Trophoblast cell (in vitro differentiated cells and primary cell): ENCODE results near the gene SEC31B.

Source experiments
- DNase-seq, 2 donors: peaks; one replicate each; pipeline ENCODE4 v3.0.0-alpha.2; 2016
- H2AFZ ChIP-seq: 2 replicates; pipeline ENCODE4 v1.6.1; 2013; ENCODE audit warnings: low read length, moderate library complexity, mild to moderate bottlenecking; ENCODE audit not compliant: insufficient read depth, poor library complexity
- H2AK5ac ChIP-seq: 2 replicates; pipeline ENCODE4 v1.6.1; 2013; ENCODE audit warnings: mild to moderate bottlenecking, low read length
- H2BK120ac ChIP-seq: 2 replicates; pipeline ENCODE4 v1.6.1; 2013; ENCODE audit warnings: low read length, mild to moderate bottlenecking, moderate library complexity; ENCODE audit not compliant: insufficient read depth, poor library complexity
- H2BK12ac ChIP-seq: 2 replicates; pipeline ENCODE4 v1.6.1; 2013; ENCODE audit warnings: mild to moderate bottlenecking, low read length, moderate library complexity
- H2BK5ac ChIP-seq: 2 replicates; pipeline ENCODE4 v1.6.1; 2013; ENCODE audit warnings: low read length, low read depth, moderate library complexity, mild to moderate bottlenecking; ENCODE audit not compliant: poor library complexity
- H3K14ac ChIP-seq: 2 replicates; pipeline ENCODE4 v1.6.1; 2013; ENCODE audit warnings: mild to moderate bottlenecking, low read length
- H3K18ac ChIP-seq: 2 replicates; pipeline ENCODE4 v1.6.1; 2013; ENCODE audit warnings: mild to moderate bottlenecking, low read length
- H3K23ac ChIP-seq: 2 replicates; pipeline ENCODE4 v1.6.1; 2013; ENCODE audit warnings: low read length
- H3K27ac ChIP-seq: 2 replicates; pipeline ENCODE4 v1.5.1; 2013; ENCODE audit warnings: low read depth, mild to moderate bottlenecking, inconsistent platforms, low read length, moderate library complexity
- H3K27me3 ChIP-seq: 2 replicates; pipeline ENCODE4 v1.6.1; 2013; ENCODE audit warnings: inconsistent platforms, mild to moderate bottlenecking, low read length, moderate library complexity; ENCODE audit not compliant: insufficient read depth
- H3K36me3 ChIP-seq, 2 experiments: 1 replicate in 1 of 2; 2 replicates in 1 of 2; pipeline ENCODE4 v1.6.1; 2013; ENCODE audit warnings: low read length in 2 of 2, mild to moderate bottlenecking in 2 of 2, moderate library complexity in 1 of 2; ENCODE audit not compliant: insufficient read depth in 2 of 2, control insufficient read depth in 1 of 2
- H3K4ac ChIP-seq: 2 replicates; pipeline ENCODE4 v1.6.1; 2013; ENCODE audit warnings: low read depth, mild to moderate bottlenecking, low read length, moderate library complexity
- H3K4me1 ChIP-seq, 2 experiments: 1 replicate in 1 of 2; 2 replicates in 1 of 2; pipeline ENCODE4 v1.6.1; 2013; ENCODE audit warnings: low read length in 2 of 2, mild to moderate bottlenecking in 2 of 2, moderate library complexity in 1 of 2; ENCODE audit not compliant: insufficient read depth in 2 of 2, control insufficient read depth in 1 of 2
- H3K4me2 ChIP-seq: 2 replicates; pipeline ENCODE4 v1.6.1; 2013; ENCODE audit warnings: inconsistent platforms, mild to moderate bottlenecking, low read length, moderate library complexity
- H3K4me3 ChIP-seq: 2 replicates; pipeline ENCODE4 v1.5.1; 2013; ENCODE audit warnings: mild to moderate bottlenecking, low read depth, low read length, inconsistent platforms
- H3K79me1 ChIP-seq: one replicate; pipeline ENCODE4 v1.6.1; 2013; ENCODE audit warnings: low read length
- H3K79me2 ChIP-seq: 2 replicates; pipeline ENCODE4 v1.6.1; 2013; ENCODE audit warnings: low read length, mild to moderate bottlenecking; ENCODE audit not compliant: control insufficient read depth, insufficient read depth, poor library complexity
- H3K9ac ChIP-seq: 2 replicates; pipeline ENCODE4 v1.6.1; 2013; ENCODE audit warnings: mild to moderate bottlenecking, low read length
- H3K9me3 ChIP-seq: 2 replicates; pipeline ENCODE4 v1.6.1; 2013; ENCODE audit warnings: low read depth, mild to moderate bottlenecking, control low read depth, inconsistent platforms, low read length; ENCODE audit not compliant: insufficient read depth
- H4K12ac ChIP-seq: 2 replicates; pipeline ENCODE4 v1.6.1; 2013; ENCODE audit warnings: low read depth, mild to moderate bottlenecking, low read length, moderate library complexity
- H4K8ac ChIP-seq: 2 replicates; pipeline ENCODE4 v1.6.1; 2013; ENCODE audit warnings: low read depth, mild to moderate bottlenecking, low read length, moderate library complexity
- H4K91ac ChIP-seq: one replicate; pipeline ENCODE4 v1.6.1; 2013; ENCODE audit warnings: low read depth, mild to moderate bottlenecking, low read length, moderate library complexity
- WGBS: extraction: QIAGEN DNeasy Blood & Tissue Kit; methylation state at CpG from one replicate; pipeline ENCODE4 v1.1.7; 2013; ENCODE audit warnings: missing lambda C conversion rate; ENCODE audit not compliant: insufficient read length, insufficient coverage; ENCODE audit errors: extremely low coverage; 5-methylcytosine and 5-hydroxymethylcytosine counted together

The SEC31B gene

GRCh38 chr10:100551196-100551595 lies 31.5 kb upstream of the SEC31B start:
- Histone ChIP-seq H2BK12ac (no peak overlapping the region), H3K79me2 (no peaks in the 10 kb centered on the region), H3K4me1 (no peaks in the 10 kb centered on the region), H2BK5ac (no peak overlapping the region), H4K8ac (no peak overlapping the region), H3K79me1 (no peaks in the 10 kb centered on the region), H3K36me3 (peaks cover 31 to 49% of the 10 kb centered on the region in 2 experiments), H2AK5ac (no peak overlapping the region), H3K9me3 (no peaks in the 10 kb centered on the region), H3K27me3 (no peaks in the 10 kb centered on the region), H2BK120ac (no peak overlapping the region), H3K14ac (no peak overlapping the region), H3K23ac (no peak overlapping the region), H3K9ac (no peak overlapping the region), H2AFZ (no peak overlapping the region), H3K27ac (no peak overlapping the region), H3K4me2 (no peak overlapping the region), H4K12ac (no peak overlapping the region), H3K4me3 (no peak overlapping the region), H4K91ac (no peak overlapping the region), H3K18ac (no peak overlapping the region), H3K4ac (no peak overlapping the region)
- no CpG with 5 or more reads among the region's 4 CpGs for WGBS
- DNase-seq: no peak

- Histone ChIP-seq H2BK120ac (no peak overlapping the region), H3K27ac (no peak overlapping the region), H3K9ac (no peak overlapping the region), H3K4me1 (no peaks in the 10 kb centered on the region), H2BK5ac (no peak overlapping the region), H3K79me2 (no peaks in the 10 kb centered on the region), H2BK12ac (no peak overlapping the region), H3K79me1 (no peaks in the 10 kb centered on the region), H3K4me2 (no peak overlapping the region), H3K23ac (no peak overlapping the region), H3K4ac (no peak overlapping the region), H3K4me3 (no peak overlapping the region), H2AFZ (no peak overlapping the region), H3K9me3 (no peaks in the 10 kb centered on the region), H2AK5ac (no peak overlapping the region), H3K14ac (no peak overlapping the region), H3K18ac (no peak overlapping the region), H4K8ac (no peak overlapping the region), H4K91ac (no peak overlapping the region), H3K27me3 (no peaks in the 10 kb centered on the region), H3K36me3 (peaks cover 51 to 70% of the 10 kb centered on the region in 2 experiments), H4K12ac (no peak overlapping the region)
- no peak for DNase-seq
- WGBS: no CpG with 5 or more reads among the region's 5 CpGs
Measured at GRCh38 chr10:100544950-100545349, 25.3 kb upstream of the SEC31B start.

GRCh38 chr10:100537475-100537874 lies 17.8 kb upstream of the SEC31B start:
- Histone ChIP-seq H3K4me2 (no peak overlapping the region), H2AFZ (no peak overlapping the region), H3K36me3 (peaks cover 13 to 23% of the 10 kb centered on the region in 2 experiments), H4K12ac (no peak overlapping the region), H3K18ac (no peak overlapping the region), H3K79me2 (no peaks in the 10 kb centered on the region), H4K8ac (no peak overlapping the region), H2BK120ac (no peak overlapping the region), H2AK5ac (no peak overlapping the region), H3K27ac (no peak overlapping the region), H3K27me3 (no peaks in the 10 kb centered on the region), H3K9me3 (no peaks in the 10 kb centered on the region), H3K79me1 (peaks cover 2% of the 10 kb centered on the region), H3K4me1 (peaks cover 0 to 5% of the 10 kb centered on the region in 2 experiments), H3K4me3 (no peak overlapping the region), H4K91ac (no peak overlapping the region), H2BK12ac (no peak overlapping the region), H2BK5ac (no peak overlapping the region), H3K9ac (no peak overlapping the region), H3K23ac (no peak overlapping the region), H3K14ac (no peak overlapping the region), H3K4ac (no peak overlapping the region)
- no CpG with 5 or more reads among the region's 4 CpGs for WGBS
- DNase-seq: no peak

DNA sequence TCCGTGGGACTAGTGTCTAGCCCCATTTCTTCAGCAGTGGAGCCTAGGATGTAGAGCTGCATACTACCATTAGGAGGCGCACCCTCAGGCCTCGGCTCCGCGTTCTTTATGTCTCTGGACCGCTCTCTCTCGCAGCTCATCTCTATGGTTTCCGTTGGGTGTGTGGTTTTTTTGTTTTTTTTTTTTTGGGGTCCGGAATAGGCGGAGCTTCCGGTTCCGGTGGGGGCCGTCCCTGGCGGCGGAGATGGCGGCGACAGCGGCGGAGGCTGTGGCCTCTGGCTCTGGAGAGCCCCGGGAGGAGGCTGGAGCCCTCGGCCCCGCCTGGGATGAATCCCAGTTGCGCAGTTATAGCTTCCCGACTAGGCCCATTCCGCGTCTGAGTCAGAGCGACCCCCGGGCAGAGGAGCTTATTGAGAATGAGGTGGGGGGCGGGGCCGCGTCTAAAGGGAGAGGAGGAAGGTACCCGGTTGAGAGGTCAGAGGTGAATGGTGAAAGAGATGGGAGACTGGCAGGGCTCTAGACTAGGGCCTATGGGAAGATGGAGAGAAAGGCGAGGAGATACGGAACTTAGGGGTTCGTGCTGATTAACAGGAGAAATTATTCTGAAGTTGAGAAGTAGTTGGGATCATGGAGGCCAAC lies 16.2 kb upstream of the SEC31B start, which contains the start of gene HIF1AN:
Gene HIF1AN (plus strand): TSS at position 229 of the 639 bp plus-strand sequence. CDS start 16 bp downstream, at position 245.
- Histone ChIP-seq H2AK5ac (no peak within 1 kb of the TSS), H3K36me3 (peaks cover 7 to 15% of the 10 kb centered on the region in 2 experiments), H2AFZ (peak within 1 kb of the TSS; percentile 78), H3K79me1 (peaks cover 2% of the 10 kb centered on the region), H2BK120ac (peak within 1 kb of the TSS; percentile 45), H3K4me2 (peak within 1 kb of the TSS; percentile 91), H3K9me3 (no peaks in the 10 kb centered on the region), H3K4me1 (peaks cover 0 to 5% of the 10 kb centered on the region in 2 experiments), H3K4ac (peak within 1 kb of the TSS; percentile 8), H3K23ac (no peak within 1 kb of the TSS), H2BK5ac (no peak within 1 kb of the TSS), H3K27me3 (no peaks in the 10 kb centered on the region), H3K9ac (peak within 1 kb of the TSS; percentile 87), H3K4me3 (peak within 1 kb of the TSS; percentile 86), H2BK12ac (no peak within 1 kb of the TSS), H3K14ac (peak within 1 kb of the TSS; percentile 70), H4K91ac (peak within 1 kb of the TSS; percentile 51), H4K12ac (peak within 1 kb of the TSS; percentile 78), H4K8ac (peak within 1 kb of the TSS; percentile 94), H3K27ac (no peak within 1 kb of the TSS), H3K18ac (peak within 1 kb of the TSS; percentile 61), H3K79me2 (no peaks in the 10 kb centered on the region)
- WGBS: no CpG with 5 or more reads among the region's 35 CpGs
- peak; percentile 84 to 94 for DNase-seq
